ENCODE results near the gene FBLN1.

DNA sequence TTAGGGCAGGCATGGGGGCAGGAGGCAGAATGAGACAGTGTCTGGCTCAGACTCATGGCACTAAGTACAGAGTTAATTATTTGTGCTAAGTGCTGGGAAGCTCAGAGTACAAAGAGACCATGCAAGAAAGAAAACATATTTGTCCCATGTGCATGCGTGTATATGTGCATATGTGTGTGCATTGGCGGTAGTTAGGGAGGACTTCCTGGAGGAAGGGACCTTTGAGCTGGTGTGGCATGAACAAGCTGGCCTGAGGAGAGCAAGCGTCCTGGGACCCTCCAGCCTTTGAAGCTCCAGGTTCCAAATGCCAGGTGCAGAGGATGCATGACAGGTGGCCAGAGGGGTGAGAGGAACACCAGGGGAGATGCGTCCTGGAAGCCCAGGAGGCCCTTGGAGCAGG is 6.1 kb downstream of the FBLN1 start:
- TF ChIP-seq, protein P1, sequence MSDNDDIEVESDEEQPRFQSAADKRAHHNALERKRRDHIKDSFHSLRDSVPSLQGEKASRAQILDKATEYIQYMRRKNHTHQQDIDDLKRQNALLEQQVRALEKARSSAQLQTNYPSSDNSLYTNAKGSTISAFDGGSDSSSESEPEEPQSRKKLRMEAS (IDR thresholded peaks at IDR 0.05; ENCODE audit: low read depth, low read length): no peak
- TF ChIP-seq, protein P2, sequence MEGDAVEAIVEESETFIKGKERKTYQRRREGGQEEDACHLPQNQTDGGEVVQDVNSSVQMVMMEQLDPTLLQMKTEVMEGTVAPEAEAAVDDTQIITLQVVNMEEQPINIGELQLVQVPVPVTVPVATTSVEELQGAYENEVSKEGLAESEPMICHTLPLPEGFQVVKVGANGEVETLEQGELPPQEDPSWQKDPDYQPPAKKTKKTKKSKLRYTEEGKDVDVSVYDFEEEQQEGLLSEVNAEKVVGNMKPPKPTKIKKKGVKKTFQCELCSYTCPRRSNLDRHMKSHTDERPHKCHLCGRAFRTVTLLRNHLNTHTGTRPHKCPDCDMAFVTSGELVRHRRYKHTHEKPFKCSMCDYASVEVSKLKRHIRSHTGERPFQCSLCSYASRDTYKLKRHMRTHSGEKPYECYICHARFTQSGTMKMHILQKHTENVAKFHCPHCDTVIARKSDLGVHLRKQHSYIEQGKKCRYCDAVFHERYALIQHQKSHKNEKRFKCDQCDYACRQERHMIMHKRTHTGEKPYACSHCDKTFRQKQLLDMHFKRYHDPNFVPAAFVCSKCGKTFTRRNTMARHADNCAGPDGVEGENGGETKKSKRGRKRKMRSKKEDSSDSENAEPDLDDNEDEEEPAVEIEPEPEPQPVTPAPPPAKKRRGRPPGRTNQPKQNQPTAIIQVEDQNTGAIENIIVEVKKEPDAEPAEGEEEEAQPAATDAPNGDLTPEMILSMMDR (IDR thresholded peaks at IDR 0.05; ENCODE audit: low read depth, low read length): no peak
- TF ChIP-seq POLR2A (IDR thresholded peaks at IDR 0.05; ENCODE audit: extremely low read depth, insufficient read length): no peak
